ENCODE results near the gene GNAQ.

- TF ChIP-seq EP300 (IDR thresholded peaks at IDR 0.05) (no peak), CTCF (IDR thresholded peaks at IDR 0.05) (no peak)
Measured at GRCh38 chr9:77756449-77756848, 275.2 kb downstream of the GNAQ start.
